SK-N-SH (cell line): Measurements from ENCODE around the gene PRR15L. TPM values are rescaled to one million over a fixed set of nuclear protein-coding genes. Genes with fewer than 3 reads are reported as not detected.

ENCODE experiments used
- CTCF ChIA-PET: fragments of 300-600, 350-600 bp; formaldehyde crosslinking; extraction: SDS; loops from one replicate; lab custom pipeline; 2021; lab: Yijun Ruan, JAX
- POLR2A ChIA-PET: fragments of 350-600 bp; sonication (Branson Sonifier 250); formaldehyde crosslinking; extraction: SDS; loops from one replicate; lab custom pipeline; 2020; ENCODE audit warnings: antibody characterized with exemption, inconsistent platforms; lab: Yijun Ruan, JAX
- DNase-seq: peaks from one replicate; pipeline ENCODE4 v3.0.0; 2012
- H2AFZ ChIP-seq: fragments of 200-600 bp; sonication (generic); 2 replicates; pipeline ENCODE4 v1.8.1; 2016; ENCODE audit warnings: antibody characterized with exemption, mild to moderate bottlenecking, low read depth
- H3F3A ChIP-seq: fragments of 200-600 bp; sonication (generic); replicated peaks from 2 replicates; pipeline ENCODE3; 2016; ENCODE audit warnings: antibody characterized with exemption, mild to moderate bottlenecking; ENCODE audit not compliant: insufficient read depth
- H3K27ac ChIP-seq, 2 experiments: fragments of 200-500 bp in 1 of 2; fragments of 200-600 bp in 1 of 2; sonication (Bioruptor generic) in 1 of 2; sonication (generic), shearing (Covaris generic) in 1 of 2; 2 replicates each; pipeline versions ENCODE4 v1.5.1 to v1.6.1; 2014 to 2016; ENCODE audit warnings: low read depth in 2 of 2, inconsistent platforms in 1 of 2, low read length in 1 of 2, mild to moderate bottlenecking in 1 of 2, mixed read lengths in 1 of 2
- H3K27me3 ChIP-seq: fragments of 200-600 bp; sonication (generic), shearing (Covaris generic); 2 replicates; pipeline ENCODE4 v1.6.1; 2016; ENCODE audit warnings: mixed run types; ENCODE audit not compliant: insufficient read depth
- H3K36me3 ChIP-seq, 2 experiments: fragments of 200-500 bp in 1 of 2; fragments of 200-600 bp in 1 of 2; sonication (Bioruptor generic) in 1 of 2; sonication (generic) in 1 of 2; replicated peaks in 1 of 2; 2 replicates each; pipeline versions ENCODE3 to v1.5.1; 2014 to 2016; ENCODE audit warnings: low read length in 1 of 2, mild to moderate bottlenecking in 1 of 2; ENCODE audit not compliant: insufficient read depth in 2 of 2, control insufficient read depth in 1 of 2
- H3K4me1 ChIP-seq, 2 experiments: fragments of 200-500 bp in 1 of 2; fragments of 200-600 bp in 1 of 2; sonication (Bioruptor generic) in 1 of 2; sonication (generic), shearing (Covaris generic) in 1 of 2; 2 replicates each; pipeline versions ENCODE4 v1.5.1 to v1.6.1; 2014 to 2016; ENCODE audit warnings: low read depth in 1 of 2, low read length in 1 of 2, mixed run types in 1 of 2; ENCODE audit not compliant: insufficient read depth in 2 of 2, control insufficient read depth in 1 of 2
- H3K4me2 ChIP-seq: fragments of 200-600 bp; sonication (generic), shearing (Covaris generic); 2 replicates; pipeline ENCODE4 v1.6.1; 2017; ENCODE audit warnings: mixed run types
- H3K4me3 ChIP-seq, 2 experiments: fragments of 200-500 bp in 1 of 2; fragments of 200-600 bp in 1 of 2; sonication (Bioruptor generic) in 1 of 2; sonication (generic), shearing (Covaris generic) in 1 of 2; 2 replicates each; pipeline versions ENCODE4 v1.5.1 to v1.8.1; 2014 to 2016; ENCODE audit warnings: low read depth in 2 of 2, inconsistent platforms in 1 of 2, low read length in 1 of 2, mild to moderate bottlenecking in 1 of 2, mixed read lengths in 1 of 2, moderate library complexity in 1 of 2
- H3K79me2 ChIP-seq: fragments of 200-600 bp; sonication (generic); 2 replicates; pipeline ENCODE4 v1.8.1; 2017; ENCODE audit warnings: mild to moderate bottlenecking; ENCODE audit not compliant: insufficient read depth
- H3K9ac ChIP-seq: fragments of 200-600 bp; sonication (generic); 2 replicates; pipeline ENCODE4 v1.6.1; 2017; ENCODE audit warnings: mixed run types
- H3K9me2 ChIP-seq: fragments of 200-600 bp; sonication (generic); 2 replicates; pipeline ENCODE4 v1.6.1; 2017; ENCODE audit warnings: mixed run types
- H3K9me3 ChIP-seq: fragments of 200-600 bp; sonication (generic); 2 replicates; pipeline ENCODE4 v1.6.1; 2017; ENCODE audit warnings: mixed run types, mild to moderate bottlenecking, moderate library complexity
- H4K20me1 ChIP-seq: fragments of 200-600 bp; sonication (generic); 2 replicates; pipeline ENCODE4 v1.6.1; 2017; ENCODE audit warnings: mild to moderate bottlenecking, mixed run types; ENCODE audit not compliant: insufficient read depth
- EZH2phosphoT487 ChIP-seq: fragments of 200-600 bp; sonication (generic); IDR thresholded peaks from 2 replicates; pipeline ENCODE4 v1.6.1; 2017; ENCODE audit warnings: low read depth, mixed run types, mild to moderate bottlenecking, antibody characterized with exemption, moderate library complexity, borderline replicate concordance
- FOSL2 ChIP-seq: IDR thresholded peaks from 2 replicates; pipeline ENCODE4 v1.4.0; 2012; ENCODE audit warnings: low read depth, mild to moderate bottlenecking, moderate library complexity, borderline replicate concordance
- FOXJ3 ChIP-seq: sonication (generic); formaldehyde crosslinking; IDR thresholded peaks from 2 replicates; pipeline ENCODE4 v1.5.1; 2020; ENCODE audit warnings: mild to moderate bottlenecking, missing genetic modification reagents
- GATA2 ChIP-seq: sonication (generic); formaldehyde crosslinking; IDR thresholded peaks from 2 replicates; pipeline ENCODE4 v1.5.0; 2020; ENCODE audit warnings: mild to moderate bottlenecking, missing genetic modification reagents
- JUND ChIP-seq: IDR thresholded peaks from 2 replicates; pipeline ENCODE4 v1.4.0; 2012
- MEF2A ChIP-seq: IDR thresholded peaks from 2 replicates; pipeline ENCODE4 v1.4.0; 2012; ENCODE audit warnings: low read depth, borderline replicate concordance
- NRF1 ChIP-seq: IDR thresholded peaks from 2 replicates; pipeline ENCODE4 v1.6.1; 2012; ENCODE audit warnings: low read depth, mild to moderate bottlenecking, low read length
- RFX5 ChIP-seq: IDR thresholded peaks from 2 replicates; pipeline ENCODE4 v1.6.1; 2012; ENCODE audit warnings: mild to moderate bottlenecking, improper control_type of control experiment, low read length
- SMC3 ChIP-seq: IDR thresholded peaks from 2 replicates; pipeline ENCODE4 v1.6.1; 2012; ENCODE audit warnings: low read depth, low read length, improper control_type of control experiment
- TEAD4 ChIP-seq: IDR thresholded peaks from 2 replicates; pipeline ENCODE4 v1.4.0; 2012; ENCODE audit warnings: mild to moderate bottlenecking, borderline replicate concordance; ENCODE audit not compliant: insufficient read depth
- YY1 ChIP-seq: IDR thresholded peaks from 2 replicates; pipeline ENCODE4 v1.4.0; 2012; ENCODE audit warnings: low read depth, mild to moderate bottlenecking
- WGBS: methylation state at CpG from one replicate; pipeline ENCODE4 v1.1.6; 2017; ENCODE audit warnings: low lambda C conversion rate; 5-methylcytosine and 5-hydroxymethylcytosine counted together
- polyA plus RNA-seq, 3 experiments: library from polyadenylated mRNA; depleted of rRNA; stranded (reverse); fragments of >200 nt; gene quantifications; 2 replicates each; pipeline ENCODE4 v1.2.3, GENCODE V29; 2012
- TF ChIP-seq, protein P1 (sequence below): IDR thresholded peaks from 2 replicates; pipeline ENCODE4 v1.6.1; 2012; ENCODE audit warnings: mild to moderate bottlenecking, low read depth, low read length, moderate library complexity
- TF ChIP-seq, protein P2 (sequence below): IDR thresholded peaks from 2 replicates; pipeline ENCODE4 v1.4.0; 2012; ENCODE audit warnings: low read depth
- TF ChIP-seq, protein P3 (sequence below): IDR thresholded peaks from 2 replicates; pipeline ENCODE4 v1.4.0; 2012; ENCODE audit warnings: low read depth, borderline replicate concordance

Gene PRR15L
- polyA plus RNA-seq, 1 of the 3 experiments (the other 2 are of a cell fraction), result not detected

DNA sequence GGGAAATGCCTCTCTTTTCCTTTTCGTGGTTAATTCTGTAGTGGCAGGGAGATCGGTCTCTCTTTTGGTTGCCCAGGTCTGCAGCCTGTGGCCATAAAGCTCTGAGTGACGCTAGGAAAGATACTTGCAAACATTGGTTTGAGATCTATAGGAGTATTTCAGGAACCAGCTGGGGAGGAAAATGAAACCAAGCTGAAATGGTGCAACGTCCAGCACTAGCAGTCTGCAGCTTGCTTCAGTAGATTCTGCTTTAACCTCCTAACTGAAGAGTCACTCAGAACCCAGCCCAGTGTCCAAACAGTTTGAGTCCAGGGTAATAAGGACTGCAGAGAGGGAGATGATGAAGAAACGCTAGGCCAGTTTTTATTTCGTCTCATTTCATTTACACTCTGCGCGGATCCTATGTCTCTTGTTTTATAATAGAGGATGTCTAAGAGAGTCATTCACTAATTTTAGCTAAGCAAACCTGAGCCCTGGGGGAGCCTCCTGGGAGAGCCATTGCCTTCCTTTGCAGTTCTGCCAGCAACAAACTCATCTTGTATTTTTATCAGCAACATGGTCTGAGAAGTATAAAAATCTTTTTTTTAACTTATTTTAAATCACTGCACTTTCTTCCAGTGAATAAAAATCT is 49.6 kb downstream of the PRR15L start:
- H3K27me3 ChIP-seq, result no peaks in the 10 kb centered on the region
- ChIA-PET POLR2A (interaction anchor here (0.7 kb wide), 1 partner anchor 169 kb away, joined by 4 read pairs; no protein-coding TSS in a partner anchor), CTCF (interaction anchor here (0.9 to 1.4 kb wide), 2 partner anchors 24 to 65 kb away, joined by 3 to 4 read pairs; no protein-coding TSS in a partner anchor)
- H3K9me2 ChIP-seq, result no peaks in the 10 kb centered on the region
- H3K4me1 ChIP-seq, result peaks cover 3 to 8% of the 10 kb centered on the region in 2 experiments; a peak in 2 of 4 replicates
- DNase-seq, result no peak
- TF ChIP-seq GATA2 (CRISPR knock-in tag) (no peak), JUND (no peak), NRF1 (no peak), RFX5 (no peak), EZH2phosphoT487 (no peak), TEAD4 (no peak), SMC3 (no peak), FOSL2 (no peak), MEF2A (no peak), FOXJ3 (CRISPR knock-in tag) (no peak), YY1 (no peak)
- TF ChIP-seq, protein P1, sequence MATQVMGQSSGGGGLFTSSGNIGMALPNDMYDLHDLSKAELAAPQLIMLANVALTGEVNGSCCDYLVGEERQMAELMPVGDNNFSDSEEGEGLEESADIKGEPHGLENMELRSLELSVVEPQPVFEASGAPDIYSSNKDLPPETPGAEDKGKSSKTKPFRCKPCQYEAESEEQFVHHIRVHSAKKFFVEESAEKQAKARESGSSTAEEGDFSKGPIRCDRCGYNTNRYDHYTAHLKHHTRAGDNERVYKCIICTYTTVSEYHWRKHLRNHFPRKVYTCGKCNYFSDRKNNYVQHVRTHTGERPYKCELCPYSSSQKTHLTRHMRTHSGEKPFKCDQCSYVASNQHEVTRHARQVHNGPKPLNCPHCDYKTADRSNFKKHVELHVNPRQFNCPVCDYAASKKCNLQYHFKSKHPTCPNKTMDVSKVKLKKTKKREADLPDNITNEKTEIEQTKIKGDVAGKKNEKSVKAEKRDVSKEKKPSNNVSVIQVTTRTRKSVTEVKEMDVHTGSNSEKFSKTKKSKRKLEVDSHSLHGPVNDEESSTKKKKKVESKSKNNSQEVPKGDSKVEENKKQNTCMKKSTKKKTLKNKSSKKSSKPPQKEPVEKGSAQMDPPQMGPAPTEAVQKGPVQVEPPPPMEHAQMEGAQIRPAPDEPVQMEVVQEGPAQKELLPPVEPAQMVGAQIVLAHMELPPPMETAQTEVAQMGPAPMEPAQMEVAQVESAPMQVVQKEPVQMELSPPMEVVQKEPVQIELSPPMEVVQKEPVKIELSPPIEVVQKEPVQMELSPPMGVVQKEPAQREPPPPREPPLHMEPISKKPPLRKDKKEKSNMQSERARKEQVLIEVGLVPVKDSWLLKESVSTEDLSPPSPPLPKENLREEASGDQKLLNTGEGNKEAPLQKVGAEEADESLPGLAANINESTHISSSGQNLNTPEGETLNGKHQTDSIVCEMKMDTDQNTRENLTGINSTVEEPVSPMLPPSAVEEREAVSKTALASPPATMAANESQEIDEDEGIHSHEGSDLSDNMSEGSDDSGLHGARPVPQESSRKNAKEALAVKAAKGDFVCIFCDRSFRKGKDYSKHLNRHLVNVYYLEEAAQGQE, result no peak
- TF ChIP-seq, protein P2, sequence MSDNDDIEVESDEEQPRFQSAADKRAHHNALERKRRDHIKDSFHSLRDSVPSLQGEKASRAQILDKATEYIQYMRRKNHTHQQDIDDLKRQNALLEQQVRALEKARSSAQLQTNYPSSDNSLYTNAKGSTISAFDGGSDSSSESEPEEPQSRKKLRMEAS, result no peak
- TF ChIP-seq, protein P3, sequence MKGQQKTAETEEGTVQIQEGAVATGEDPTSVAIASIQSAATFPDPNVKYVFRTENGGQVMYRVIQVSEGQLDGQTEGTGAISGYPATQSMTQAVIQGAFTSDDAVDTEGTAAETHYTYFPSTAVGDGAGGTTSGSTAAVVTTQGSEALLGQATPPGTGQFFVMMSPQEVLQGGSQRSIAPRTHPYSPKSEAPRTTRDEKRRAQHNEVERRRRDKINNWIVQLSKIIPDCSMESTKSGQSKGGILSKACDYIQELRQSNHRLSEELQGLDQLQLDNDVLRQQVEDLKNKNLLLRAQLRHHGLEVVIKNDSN, result no peak
- 81% methylated on average over 8 of the region's 8 CpGs for WGBS
- H3K27ac ChIP-seq, result no peak overlapping the region
- peaks cover 7% of the 10 kb centered on the region; the same call in 1 of the 2 replicates for H3K79me2 ChIP-seq
- H3K9ac ChIP-seq, result no peak overlapping the region
- no peaks in the 10 kb centered on the region for H4K20me1 ChIP-seq
- H3K9me3 ChIP-seq, result no peaks in the 10 kb centered on the region
- no peak overlapping the region for H3K4me3 ChIP-seq
- H3K36me3 ChIP-seq, result no peaks in the 10 kb centered on the region
- H2AFZ ChIP-seq, result no peak overlapping the region
- H3K4me2 ChIP-seq, result no peak overlapping the region; the same call in 1 of the 2 replicates
- H3F3A ChIP-seq, result peaks cover 4% of the 10 kb centered on the region
